Activated CD4-positive, alpha-beta T cell treated with anti-CD3 and anti-CD28 coated beads for 36 hours (primary cell): Measurements from ENCODE around the gene LPA. TPM values are rescaled to one million over a fixed set of nuclear protein-coding genes. Genes with fewer than 3 reads are reported as not detected.
A peak's percentile ranks its signal among the peaks of the same experiment; 100 is the strongest.
"Not testable (repeated sequence)": the region's sequence is repeated elsewhere in the genome, so short reads cannot be mapped to it uniquely, and the experiment has no call there.

ENCODE experiments used
- ATAC-seq: fragments of 200-7000 bp; cut with Tn5 transposase; one replicate; pipeline ENCODE4 v1.10.0; 2021; ENCODE audit warnings: mild to moderate bottlenecking, moderate library complexity
- CTCF ChIA-PET: fragments of 350-600 bp; sonication (Branson Sonifier 250); formaldehyde crosslinking; loops from one replicate; lab custom pipeline; 2021; ENCODE audit warnings: antibody characterized with exemption; lab: Charles Lee
- POLR2A ChIA-PET: fragments of 350-600 bp; sonication (Branson Sonifier 250); formaldehyde crosslinking; loops from one replicate; lab custom pipeline; 2021; ENCODE audit warnings: antibody characterized with exemption, inconsistent platforms; lab: Charles Lee
- DNase-seq: peaks from one replicate; pipeline ENCODE4 v3.0.0-alpha.2; 2020
- H3K27ac Mint-ChIP-seq: one replicate; pipeline ENCODE4 v1.8.0; 2021; ENCODE audit warnings: mixed read lengths
- H3K27me3 Mint-ChIP-seq: one replicate; pipeline ENCODE4 v1.8.0; 2021; ENCODE audit warnings: mixed read lengths
- H3K36me3 Mint-ChIP-seq: one replicate; pipeline ENCODE4 v1.8.0; 2021; ENCODE audit warnings: low read depth, mixed read lengths
- H3K4me1 Mint-ChIP-seq: one replicate; pipeline ENCODE4 v1.8.0; 2021; ENCODE audit warnings: mixed read lengths
- H3K4me3 Mint-ChIP-seq: one replicate; pipeline ENCODE4 v1.8.0; 2021; ENCODE audit warnings: mild to moderate bottlenecking, moderate library complexity, mixed read lengths
- H3K9me3 Mint-ChIP-seq: one replicate; pipeline ENCODE4 v1.8.0; 2021; ENCODE audit warnings: low read depth, mixed read lengths
- intact Hi-C, 2 experiments: fragments of 100-400 bp; cut with DNase I in 1 of 2; cut with micrococcal nuclease in 1 of 2; formaldehyde crosslinking; loops; one replicate each; pipeline versions ENCODE4 v1.14.2 to v1.15.1; 2022 to 2024; cut with DNase I, micrococcal nuclease
- total RNA-seq, 2 experiments: library from RNA; stranded (reverse); gene quantifications; one replicate each; pipeline ENCODE4 v1.2.3, GENCODE V29; 2021

The LPA gene
- total RNA-seq, 2 experiments from 2014 or later: not detected

GRCh38 chr6:160685762-160686450 lies 21.8 kb upstream of the LPA start:
- intact Hi-C loops: no loop called here
- Mint-ChIP-seq H3K36me3 (no peaks in the 10 kb centered on the region), H3K27me3 (peaks cover 1% of the 10 kb centered on the region), H3K27ac (no peak overlapping the region), H3K4me3 (no peak overlapping the region), H3K4me1 (no peaks in the 10 kb centered on the region), H3K9me3 (no peaks in the 10 kb centered on the region)
- POLR2A ChIA-PET: no interaction called here
- no peak for ATAC-seq
- DNase-seq: no peak
- CTCF ChIA-PET: no interaction called here

GRCh38 chr6:160685101-160685761 lies 21.2 kb upstream of the LPA start:
- ATAC-seq, DNase-seq, H3K4me3 Mint-ChIP-seq, H3K9me3 Mint-ChIP-seq, intact Hi-C loops, H3K27me3 Mint-ChIP-seq, CTCF ChIA-PET, H3K4me1 Mint-ChIP-seq, POLR2A ChIA-PET, H3K36me3 Mint-ChIP-seq, H3K27ac Mint-ChIP-seq: not testable (repeated sequence)

- Mint-ChIP-seq H3K27me3 (peaks cover 22% of the 10 kb centered on the region), H3K9me3 (no peaks in the 10 kb centered on the region), H3K4me1 (no peaks in the 10 kb centered on the region), H3K4me3 (no peak overlapping the region), H3K36me3 (no peaks in the 10 kb centered on the region), H3K27ac (no peak overlapping the region)
- POLR2A ChIA-PET: no interaction called here
- ATAC-seq (no peak), DNase-seq (peak; percentile 16)
- CTCF ChIA-PET: no interaction called here
- intact Hi-C loops: no loop called here
Measured at GRCh38 chr6:160679402-160679769, 15.3 kb upstream of the LPA start.

GRCh38 chr6:160678744-160679401 lies 14.8 kb upstream of the LPA start:
- POLR2A ChIA-PET: no interaction called here
- H3K36me3 Mint-ChIP-seq: no peaks in the 10 kb centered on the region
- CTCF ChIA-PET: interaction anchor here (1.8 kb wide), 1 partner anchor 14 kb away, joined by 5 read pairs; no protein-coding TSS in a partner anchor
- no peak overlapping the region for H3K4me3 Mint-ChIP-seq
- ATAC-seq (no peak), DNase-seq (no peak)
- H3K9me3 Mint-ChIP-seq: no peaks in the 10 kb centered on the region
- peaks cover 24% of the 10 kb centered on the region for H3K27me3 Mint-ChIP-seq
- H3K27ac Mint-ChIP-seq: no peak overlapping the region
- H3K4me1 Mint-ChIP-seq: no peaks in the 10 kb centered on the region
- intact Hi-C loops: no loop called here

GRCh38 chr6:160678230-160678629 lies 14.2 kb upstream of the LPA start:
- ATAC-seq (no peak), DNase-seq (no peak)
- Mint-ChIP-seq H3K27me3 (peaks cover 24% of the 10 kb centered on the region), H3K4me3 (no peak overlapping the region), H3K4me1 (no peaks in the 10 kb centered on the region), H3K27ac (no peak overlapping the region), H3K36me3 (no peaks in the 10 kb centered on the region), H3K9me3 (peaks cover 1% of the 10 kb centered on the region)
- ChIA-PET CTCF (interaction anchor here (1.8 kb wide), 1 partner anchor 14 kb away, joined by 5 read pairs; no protein-coding TSS in a partner anchor), POLR2A (no interaction called here)
- intact Hi-C loops: no loop called here

- POLR2A ChIA-PET, intact Hi-C loops, H3K36me3 Mint-ChIP-seq, H3K27ac Mint-ChIP-seq, ATAC-seq, CTCF ChIA-PET, H3K9me3 Mint-ChIP-seq, DNase-seq, H3K4me1 Mint-ChIP-seq, H3K4me3 Mint-ChIP-seq: not testable (repeated sequence)
- peaks cover 26% of the 10 kb centered on the region for H3K27me3 Mint-ChIP-seq
Measured at GRCh38 chr6:160676418-160676817, 12.3 kb upstream of the LPA start.

- DNase-seq (no peak), ATAC-seq (no peak)
- H3K27ac Mint-ChIP-seq: no peak overlapping the region
- peaks cover 9% of the 10 kb centered on the region for H3K27me3 Mint-ChIP-seq
- H3K9me3 Mint-ChIP-seq: peaks cover 9% of the 10 kb centered on the region
- ChIA-PET CTCF (no interaction called here), POLR2A (no interaction called here)
- H3K4me1 Mint-ChIP-seq: no peaks in the 10 kb centered on the region
- H3K36me3 Mint-ChIP-seq: no peaks in the 10 kb centered on the region
- no peak overlapping the region for H3K4me3 Mint-ChIP-seq
- intact Hi-C loops: loop anchor here (1.0 to 5.0 kb wide), 2 partner anchors 146 to 148 kb away; no protein-coding TSS in a partner anchor
Measured at GRCh38 chr6:160668589-160668988, 4.5 kb upstream of the LPA start.

GRCh38 chr6:160667639-160668481 lies 3.8 kb upstream of the LPA start:
- POLR2A ChIA-PET: no interaction called here
- H3K27me3 Mint-ChIP-seq: peaks cover 6% of the 10 kb centered on the region

GRCh38 chr6:160662842-160663241 lies 1.2 kb downstream of the LPA start:
- ChIA-PET POLR2A (no interaction called here), CTCF (no interaction called here)
- intact Hi-C loops: no loop called here
- Mint-ChIP-seq H3K4me3 (no peak overlapping the region), H3K27me3 (peaks cover 9% of the 10 kb centered on the region), H3K36me3 (no peaks in the 10 kb centered on the region), H3K4me1 (no peaks in the 10 kb centered on the region), H3K9me3 (no peaks in the 10 kb centered on the region), H3K27ac (no peak overlapping the region)
- ATAC-seq (no peak), DNase-seq (no peak)

More at GRCh38 chr6:160667639-160668481, 3.8 kb upstream of the LPA start:
- CTCF ChIA-PET: interaction anchor here (0.6 to 1.2 kb wide), 4 partner anchors 15 to 804 kb away, joined by 3 to 4 read pairs (median 3); no protein-coding TSS in a partner anchor
- H3K27ac Mint-ChIP-seq: no peak overlapping the region
- ATAC-seq (peak; percentile 47), DNase-seq (peak; percentile 70)
- no peaks in the 10 kb centered on the region for H3K4me1 Mint-ChIP-seq
- H3K36me3 Mint-ChIP-seq: no peaks in the 10 kb centered on the region
- H3K9me3 Mint-ChIP-seq: peaks cover 4% of the 10 kb centered on the region
- intact Hi-C loops: loop anchor here (1.0 to 5.0 kb wide), 2 partner anchors 146 to 148 kb away; no protein-coding TSS in a partner anchor
- no peak overlapping the region for H3K4me3 Mint-ChIP-seq

GRCh38 chr6:160662429-160662828 lies 1.6 kb downstream of the LPA start:
- Mint-ChIP-seq H3K27ac (no peak overlapping the region), H3K36me3 (no peaks in the 10 kb centered on the region), H3K4me3 (no peak overlapping the region), H3K27me3 (peaks cover 9% of the 10 kb centered on the region), H3K4me1 (no peaks in the 10 kb centered on the region), H3K9me3 (no peaks in the 10 kb centered on the region)
- ATAC-seq: no peak
- intact Hi-C loops: no loop called here
- ChIA-PET CTCF (no interaction called here), POLR2A (no interaction called here)
- DNase-seq: no peak

- intact Hi-C loops: loop anchor here in 1 of 2 experiments (2.0 kb wide), 1 partner anchor 154 kb away; no protein-coding TSS in a partner anchor
- Mint-ChIP-seq H3K4me1 (no peaks in the 10 kb centered on the region), H3K36me3 (no peaks in the 10 kb centered on the region), H3K4me3 (no peak overlapping the region), H3K27ac (no peak overlapping the region), H3K27me3 (peaks cover 8% of the 10 kb centered on the region), H3K9me3 (peaks cover 5% of the 10 kb centered on the region)
- CTCF ChIA-PET: interaction anchor here (0.7 kb wide), 1 partner anchor 153 kb away, joined by 3 read pairs; no protein-coding TSS in a partner anchor
- no peak for ATAC-seq
- POLR2A ChIA-PET: no interaction called here
- no peak for DNase-seq
Measured at GRCh38 chr6:160661216-160661615, 2.9 kb downstream of the LPA start.
